GM19455 (cell line): ENCODE results near the gene PCCA.

Experiments
- ATAC-seq: cut with Tn5 transposase; IDR thresholded peaks from one replicate; pipeline ENCODE4 v1.9.1; 2021; ENCODE audit not compliant: unreplicated experiment

PCCA gene

DNA sequence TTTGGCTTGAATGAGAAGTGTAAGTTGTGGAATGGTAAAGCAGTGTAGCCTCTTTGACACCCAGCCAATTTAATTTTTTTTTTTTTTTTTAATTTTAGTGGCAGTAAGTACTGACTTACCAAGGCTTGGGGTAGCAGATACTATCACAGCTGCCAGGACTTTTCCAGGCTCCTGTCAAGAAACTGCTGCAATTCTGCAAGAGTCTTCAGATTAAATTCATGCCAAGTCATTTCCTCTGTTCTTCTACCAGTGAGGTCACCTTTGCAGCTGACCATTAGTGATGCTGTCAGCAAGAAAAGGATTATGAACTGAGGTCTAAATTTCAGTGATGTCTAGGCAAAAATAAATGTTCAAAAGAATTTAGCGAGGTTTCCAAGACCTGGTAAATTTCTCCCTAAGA, 408.5 kb downstream of the PCCA start:
- ATAC-seq = no peak

DNA sequence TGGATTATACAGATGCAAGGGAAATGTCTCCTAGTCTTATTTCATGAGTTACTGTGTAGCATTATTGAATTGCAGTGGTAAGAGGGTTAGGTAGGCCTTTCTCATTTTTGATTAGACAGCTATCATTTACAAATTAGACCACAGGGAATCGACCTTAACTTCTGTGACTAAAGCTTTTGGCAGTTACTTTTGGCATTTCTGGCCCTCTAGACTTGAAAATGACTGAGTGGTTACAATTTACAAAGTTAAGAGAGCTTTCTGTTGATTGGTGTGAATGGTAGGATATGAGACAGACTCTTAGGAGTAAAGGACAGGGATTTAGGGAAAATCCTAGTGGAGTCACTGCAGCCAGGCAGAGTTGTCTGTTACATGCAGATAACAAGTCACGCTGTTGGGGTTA, 413.6 kb downstream of the PCCA start:
- ATAC-seq = no peak

DNA sequence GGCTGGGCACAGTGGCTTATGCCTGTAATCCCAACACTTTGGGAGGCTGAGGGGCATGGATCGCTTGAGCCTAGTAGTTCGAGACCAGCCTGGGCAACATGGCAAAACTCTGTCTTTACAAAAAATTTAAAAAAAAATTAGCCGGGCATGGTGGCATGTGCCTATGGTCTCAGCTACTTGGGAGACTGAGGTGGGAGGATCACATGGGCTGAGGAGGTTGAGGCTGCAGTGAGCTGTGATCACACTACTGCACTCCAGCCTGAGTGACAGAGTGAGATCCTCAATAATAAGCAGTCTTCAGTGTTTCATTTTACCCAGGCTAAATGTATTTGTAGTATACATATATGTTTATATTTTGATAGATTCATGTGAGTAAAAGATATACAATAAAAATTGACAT, 414.7 kb downstream of the PCCA start:
- ATAC-seq = no peak

DNA sequence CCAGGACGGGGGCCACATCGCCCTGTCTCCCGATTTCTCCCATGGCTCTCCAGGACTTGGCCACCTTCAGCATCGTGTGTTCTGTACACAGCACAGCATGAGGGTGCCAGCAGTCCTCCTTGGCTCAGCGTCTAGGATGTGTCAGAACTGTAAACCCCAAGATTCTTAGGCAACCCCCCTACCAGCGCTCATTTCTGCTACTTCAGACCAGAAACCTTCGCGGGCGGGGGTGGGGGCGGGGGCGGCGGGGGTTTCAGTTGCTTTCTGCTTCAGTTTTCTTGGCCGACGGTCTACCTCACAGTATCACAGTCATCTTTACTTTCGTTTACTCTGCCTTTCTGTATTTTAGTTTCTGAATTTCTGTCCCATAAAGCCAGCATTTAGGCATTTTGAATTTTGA, 417.3 kb downstream of the PCCA start:
- peak; percentile 71 for ATAC-seq

DNA sequence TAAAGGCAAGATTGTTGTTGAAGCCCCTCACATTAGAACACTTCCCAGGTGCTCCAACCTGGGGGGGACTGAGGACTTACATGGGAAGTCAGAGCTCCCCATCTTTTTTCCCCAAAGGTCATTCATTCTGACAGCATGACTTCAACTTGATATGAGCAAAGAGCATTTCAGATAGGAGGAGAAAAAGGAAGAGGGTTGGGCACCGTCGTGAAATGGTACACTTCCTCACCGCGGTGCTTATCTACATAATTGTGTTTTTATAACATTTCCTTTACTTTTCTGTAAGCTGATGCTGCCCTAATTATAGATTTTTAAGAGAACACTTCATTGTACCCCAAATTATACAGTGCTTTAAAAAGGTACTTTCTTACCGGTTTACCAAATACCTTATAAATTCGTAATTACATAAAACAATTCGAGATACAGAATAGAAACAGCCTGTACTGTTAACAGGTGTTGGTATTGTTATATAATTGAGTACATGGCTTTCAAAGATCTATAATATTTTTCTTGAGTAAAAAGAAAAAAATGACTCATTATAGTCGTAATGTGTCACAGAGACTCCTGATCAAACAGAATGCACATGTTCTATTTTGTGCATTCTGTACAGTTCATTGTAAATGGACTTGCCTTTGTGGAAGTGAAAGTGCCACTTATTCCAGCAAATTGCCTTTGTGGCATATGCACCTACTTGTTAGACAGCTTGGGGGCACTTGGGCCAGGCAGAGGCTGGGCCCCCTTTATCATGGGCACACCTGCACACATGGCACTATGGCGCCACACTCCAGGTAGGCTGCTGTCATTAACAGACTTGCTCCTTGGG, 417.9 kb downstream of the PCCA start:
- no peak for ATAC-seq

DNA sequence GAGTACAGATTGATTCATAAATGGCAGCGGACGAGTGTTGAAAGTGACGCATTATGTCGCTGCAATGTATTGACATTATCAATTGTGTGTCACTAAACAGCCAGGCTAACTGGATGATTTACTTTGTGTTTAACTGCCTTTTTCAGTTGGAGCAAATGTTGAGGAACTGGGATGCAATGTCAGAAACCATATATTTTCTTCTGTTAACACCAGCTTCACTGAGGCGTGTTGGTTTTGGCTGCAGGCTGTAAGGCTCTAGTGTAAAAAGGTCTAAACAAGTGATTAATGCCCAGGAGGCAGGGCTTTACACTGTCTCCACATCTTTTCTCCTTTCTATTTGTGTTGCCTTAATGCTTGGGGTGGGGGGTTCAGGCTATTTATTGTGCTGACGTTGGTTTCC, 419.6 kb downstream of the PCCA start:
- no peak for ATAC-seq

DNA sequence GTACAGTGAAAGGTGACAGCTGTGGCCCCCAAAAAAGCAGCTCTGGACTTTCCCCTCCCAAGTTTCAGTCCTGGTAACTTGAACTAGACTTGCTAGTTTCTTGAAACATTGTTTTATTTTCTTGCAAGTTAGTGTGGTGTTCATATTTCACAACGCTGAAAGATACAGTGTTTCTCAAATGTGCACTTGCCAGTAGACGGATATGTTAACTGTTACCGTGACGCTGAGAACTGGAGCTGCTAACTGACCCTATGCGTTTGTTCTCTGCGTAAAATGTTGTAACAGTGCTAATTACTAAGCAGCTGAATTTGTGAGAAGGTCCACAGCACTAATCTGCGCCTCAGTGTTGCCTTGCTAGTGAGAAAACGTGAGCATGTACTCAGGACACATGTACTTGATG, 420.1 kb downstream of the PCCA start:
- ATAC-seq = no peak

DNA sequence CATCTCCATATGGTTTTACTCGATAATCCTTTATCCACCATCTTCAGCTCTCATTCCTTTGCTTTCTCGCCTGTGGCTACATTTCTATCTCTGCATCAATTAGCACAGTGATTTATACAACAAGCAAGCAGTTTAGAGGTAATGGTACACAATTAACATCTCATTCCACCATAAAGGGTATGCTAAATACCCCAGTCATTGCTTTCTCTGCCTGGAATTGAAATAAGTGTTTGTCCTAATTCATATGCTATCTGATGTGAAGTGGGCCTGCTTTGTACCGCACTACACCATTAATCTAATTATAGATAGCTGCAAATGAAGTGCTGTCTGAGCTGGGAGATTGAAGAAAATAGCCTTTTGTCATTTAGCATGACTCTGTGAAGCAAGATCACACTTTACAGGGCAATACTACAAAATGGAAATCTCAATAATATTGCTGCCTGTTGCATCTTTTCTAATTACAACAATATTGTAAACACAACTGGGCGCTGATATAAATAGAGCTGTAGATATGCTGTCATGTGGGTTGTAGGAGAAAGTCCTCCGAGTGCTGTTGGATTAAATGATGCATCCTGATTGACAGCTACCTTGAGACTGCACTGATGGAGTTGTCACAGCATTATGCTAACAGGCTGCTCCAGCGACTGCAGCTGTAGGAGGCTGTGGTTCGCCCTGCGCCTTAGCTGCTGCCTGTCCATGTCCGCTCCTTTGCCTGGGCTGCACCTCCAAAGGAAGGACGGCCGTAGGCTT, 421.5 kb downstream of the PCCA start:
- no peak for ATAC-seq

DNA sequence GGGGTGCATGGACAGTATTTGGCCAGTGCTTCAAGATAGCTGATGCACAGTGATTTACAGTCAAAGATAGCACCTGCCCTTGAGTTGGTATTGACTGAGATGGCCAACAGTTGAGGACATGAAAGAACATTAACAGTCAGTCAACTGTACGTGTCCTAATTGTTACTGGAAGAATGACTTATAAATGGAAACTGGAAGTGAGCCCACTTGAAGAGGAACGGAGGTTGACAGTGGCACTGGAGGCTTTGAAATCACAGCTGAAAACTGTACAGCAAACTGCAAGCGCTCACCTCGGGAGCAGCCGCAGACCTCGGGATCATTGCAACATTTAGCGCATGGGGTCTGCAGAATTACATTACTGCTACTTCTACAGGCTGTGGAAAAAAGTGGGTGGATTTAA, 422.6 kb downstream of the PCCA start:
- ATAC-seq = no peak

DNA sequence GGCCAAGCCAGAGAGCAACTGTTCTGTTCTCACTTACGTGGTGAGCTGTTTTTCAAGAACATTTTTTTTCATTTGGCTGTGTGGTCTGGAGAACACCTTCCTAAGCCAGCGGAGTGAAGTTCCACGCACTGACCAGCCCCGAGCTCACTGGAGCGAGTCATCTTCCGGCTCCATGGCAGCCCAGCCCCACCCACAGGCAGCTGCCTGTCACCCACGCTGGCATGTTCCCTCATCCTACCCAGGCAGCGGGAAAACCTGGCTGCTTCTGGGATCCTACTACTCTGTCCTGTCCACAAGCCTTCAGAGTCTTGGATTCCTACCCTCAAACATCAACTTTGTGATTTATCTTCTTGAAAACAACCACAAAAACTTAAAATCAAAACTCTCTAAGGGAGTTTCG, 423.5 kb downstream of the PCCA start:
- no peak for ATAC-seq

DNA sequence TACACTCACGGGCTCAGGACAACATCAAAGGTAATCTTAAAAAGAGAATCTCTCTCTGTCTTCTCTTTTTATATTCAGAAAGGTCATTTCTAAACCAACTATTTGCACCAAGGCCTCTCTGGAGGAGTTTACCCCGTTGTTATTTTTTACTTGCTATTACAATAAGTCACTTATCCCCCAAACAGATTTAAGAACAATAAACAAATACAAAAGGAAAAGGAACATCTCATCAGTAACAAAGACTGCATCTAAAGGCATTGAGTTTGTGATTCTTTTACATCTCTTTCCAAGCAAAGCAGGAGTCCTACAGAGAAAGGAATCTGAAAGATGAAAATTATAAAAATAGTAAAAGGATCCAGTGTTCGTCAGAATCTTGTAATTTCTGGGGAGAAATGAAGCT, 424.3 kb downstream of the PCCA start:
- ATAC-seq = no peak

DNA sequence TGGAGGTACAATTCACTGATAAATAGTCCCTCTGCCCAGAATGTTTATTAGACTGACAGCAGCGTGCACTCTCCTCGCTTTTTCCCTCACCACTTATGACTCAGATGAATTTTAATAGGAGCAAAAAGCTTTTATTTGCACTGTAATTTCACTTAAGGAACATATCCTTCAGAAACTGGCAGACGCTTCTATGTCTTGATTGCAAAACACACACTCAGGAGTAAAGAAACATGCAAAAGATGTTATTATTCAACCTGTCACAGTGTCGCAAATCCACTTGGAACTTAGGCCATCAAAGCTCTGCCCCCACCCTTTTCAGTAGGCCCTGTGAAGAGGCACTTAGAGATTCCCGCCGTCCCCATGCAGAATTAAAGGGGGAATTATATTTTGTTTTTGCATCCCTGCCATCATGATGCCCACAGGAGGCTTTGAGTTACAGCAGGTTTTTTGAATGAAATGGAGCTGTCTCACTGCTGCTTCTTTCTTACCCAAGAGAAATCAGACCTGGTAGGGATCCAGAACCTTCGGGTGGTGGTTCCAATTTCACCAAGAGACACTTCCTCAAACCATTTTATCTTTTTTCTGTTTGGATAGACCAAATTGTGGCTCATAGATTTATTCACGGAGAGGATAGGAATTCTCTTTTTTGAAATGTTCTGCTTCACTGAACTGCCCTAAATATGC, 425.2 kb downstream of the PCCA start:
- no peak for ATAC-seq

DNA sequence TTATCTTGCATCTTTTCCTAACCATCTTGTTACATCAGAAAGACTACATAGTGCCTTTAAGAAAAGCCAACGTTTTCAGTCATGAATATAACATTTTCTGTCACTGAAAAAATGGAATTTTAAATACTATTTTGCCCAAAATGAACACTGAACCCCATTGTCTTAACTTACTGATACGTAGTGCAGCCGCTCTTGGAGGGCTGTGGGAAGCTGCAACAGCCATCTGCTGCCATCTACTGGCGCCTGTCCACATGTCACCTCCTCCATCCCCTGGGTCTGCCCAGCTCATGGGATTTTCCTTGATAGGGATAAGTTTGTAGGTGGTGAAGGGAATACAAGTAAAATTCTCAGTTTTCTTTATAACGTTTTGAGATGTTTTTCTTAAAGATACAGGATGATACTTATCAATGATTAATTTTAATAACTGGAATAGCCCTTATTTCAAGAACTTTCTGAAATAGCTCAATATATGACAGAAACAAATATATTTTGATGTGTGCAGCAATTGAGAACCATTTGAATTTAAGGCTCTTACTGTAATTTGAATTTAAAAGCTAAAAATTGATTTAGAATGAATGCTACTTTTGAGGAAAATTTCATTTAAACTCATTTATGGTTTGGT, 426.0 kb downstream of the PCCA start:
- peak; percentile 97 for ATAC-seq

DNA sequence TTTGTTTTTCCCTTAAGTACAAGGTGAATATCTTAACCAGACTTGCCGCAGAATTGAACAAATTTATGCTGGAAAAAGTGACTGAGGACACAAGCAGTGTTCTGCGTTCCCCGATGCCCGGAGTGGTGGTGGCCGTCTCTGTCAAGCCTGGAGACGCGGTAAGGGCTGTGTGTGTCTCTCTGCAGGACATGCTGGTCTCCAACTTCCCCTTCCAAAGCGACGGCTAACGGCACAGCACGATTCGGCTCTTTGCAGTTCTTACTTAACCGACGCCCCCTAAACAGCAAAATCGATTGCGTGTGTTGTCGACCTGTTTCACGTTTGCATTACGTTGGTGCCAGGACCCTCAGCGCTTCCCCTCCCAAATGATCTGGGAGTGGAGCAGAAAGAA, 426.5 kb downstream of the PCCA start:
- ATAC-seq = no peak

DNA sequence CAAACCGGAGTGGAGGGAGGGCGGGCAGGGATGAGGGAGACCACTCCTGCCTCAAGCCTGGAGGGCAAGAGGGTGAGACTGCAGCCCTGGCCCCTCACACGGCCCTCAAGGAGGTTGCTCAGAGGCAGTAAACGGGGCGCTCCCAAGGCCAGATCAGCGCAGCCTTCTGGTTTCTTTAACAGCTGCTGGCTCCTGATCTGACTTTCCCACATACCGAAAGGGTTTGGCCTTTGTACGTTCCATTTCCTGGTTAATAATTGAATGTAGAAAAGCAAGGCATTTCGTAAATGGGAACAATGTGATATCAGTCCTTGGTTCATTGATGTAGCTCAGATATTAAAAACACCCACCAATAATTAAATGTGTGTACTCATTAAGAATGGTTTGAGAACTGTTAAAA, 428.2 kb downstream of the PCCA start:
- no peak for ATAC-seq

DNA sequence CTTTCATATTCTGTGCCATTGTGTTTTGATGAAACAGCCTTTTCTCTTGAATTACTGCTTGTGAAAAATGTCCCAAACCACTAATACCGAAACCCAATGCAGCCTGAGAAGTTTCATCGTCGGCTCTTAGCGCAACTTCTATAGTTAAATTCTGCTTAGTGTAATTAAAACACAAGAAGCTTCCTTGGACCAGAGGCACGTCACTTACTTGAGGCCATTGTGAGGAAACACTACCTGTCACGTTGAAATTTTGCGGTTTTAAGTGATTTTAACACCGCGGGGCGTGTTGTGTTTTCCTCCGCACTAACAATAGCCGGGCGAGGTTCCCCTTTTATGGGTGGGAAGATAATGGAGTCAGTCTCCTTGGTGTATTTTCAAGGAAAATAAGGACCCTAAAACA, 428.8 kb downstream of the PCCA start:
- no peak for ATAC-seq

DNA sequence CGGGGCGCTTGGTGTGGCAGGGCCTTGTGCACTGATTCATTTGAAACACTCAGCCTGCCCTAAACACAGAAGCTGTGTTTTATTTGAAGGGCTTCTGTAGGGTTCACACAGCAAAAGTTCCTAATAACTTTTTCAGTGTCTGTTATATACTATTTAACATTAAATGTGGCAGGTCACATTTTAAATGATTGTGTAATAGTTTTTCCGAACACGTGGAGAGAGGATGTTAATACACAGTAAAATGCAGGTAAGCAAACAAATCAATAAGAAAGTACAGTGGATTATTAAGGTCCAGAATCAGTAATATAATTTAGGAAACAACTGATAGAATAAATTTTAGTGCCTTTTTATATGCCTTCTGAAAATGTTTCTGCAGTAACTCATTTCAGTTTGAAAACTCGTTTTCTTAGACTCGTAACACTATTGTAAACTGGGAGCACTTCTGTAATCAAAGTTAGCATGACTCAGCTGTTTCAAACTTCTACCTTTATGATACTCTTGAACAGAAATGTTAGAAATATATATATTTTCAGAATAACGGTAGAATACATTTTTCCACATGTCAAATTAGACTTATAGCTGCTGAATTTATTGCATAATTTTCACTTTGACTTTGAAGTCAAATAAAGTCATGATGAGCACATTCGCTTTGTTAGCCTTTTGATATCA, 429.6 kb downstream of the PCCA start:
- no peak for ATAC-seq

DNA sequence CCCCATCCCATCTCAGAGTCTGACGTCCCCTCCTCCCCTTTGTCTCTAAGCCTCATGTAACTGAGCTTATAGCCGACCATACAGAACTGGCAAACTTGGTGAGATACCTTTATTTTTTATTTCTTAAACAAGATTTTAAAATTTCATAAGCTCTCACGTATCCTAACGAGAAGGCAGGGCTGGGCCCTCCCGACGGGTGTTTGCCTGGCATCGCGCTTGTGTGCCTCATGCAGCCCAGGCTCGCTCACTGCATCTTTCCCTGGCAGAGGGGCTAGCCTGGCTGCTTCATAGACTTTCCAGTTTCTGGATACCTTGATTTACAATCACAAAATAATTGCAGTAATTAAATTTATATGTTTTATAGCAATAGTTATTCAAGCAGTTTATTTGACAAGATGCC, 430.7 kb downstream of the PCCA start:
- no peak for ATAC-seq

DNA sequence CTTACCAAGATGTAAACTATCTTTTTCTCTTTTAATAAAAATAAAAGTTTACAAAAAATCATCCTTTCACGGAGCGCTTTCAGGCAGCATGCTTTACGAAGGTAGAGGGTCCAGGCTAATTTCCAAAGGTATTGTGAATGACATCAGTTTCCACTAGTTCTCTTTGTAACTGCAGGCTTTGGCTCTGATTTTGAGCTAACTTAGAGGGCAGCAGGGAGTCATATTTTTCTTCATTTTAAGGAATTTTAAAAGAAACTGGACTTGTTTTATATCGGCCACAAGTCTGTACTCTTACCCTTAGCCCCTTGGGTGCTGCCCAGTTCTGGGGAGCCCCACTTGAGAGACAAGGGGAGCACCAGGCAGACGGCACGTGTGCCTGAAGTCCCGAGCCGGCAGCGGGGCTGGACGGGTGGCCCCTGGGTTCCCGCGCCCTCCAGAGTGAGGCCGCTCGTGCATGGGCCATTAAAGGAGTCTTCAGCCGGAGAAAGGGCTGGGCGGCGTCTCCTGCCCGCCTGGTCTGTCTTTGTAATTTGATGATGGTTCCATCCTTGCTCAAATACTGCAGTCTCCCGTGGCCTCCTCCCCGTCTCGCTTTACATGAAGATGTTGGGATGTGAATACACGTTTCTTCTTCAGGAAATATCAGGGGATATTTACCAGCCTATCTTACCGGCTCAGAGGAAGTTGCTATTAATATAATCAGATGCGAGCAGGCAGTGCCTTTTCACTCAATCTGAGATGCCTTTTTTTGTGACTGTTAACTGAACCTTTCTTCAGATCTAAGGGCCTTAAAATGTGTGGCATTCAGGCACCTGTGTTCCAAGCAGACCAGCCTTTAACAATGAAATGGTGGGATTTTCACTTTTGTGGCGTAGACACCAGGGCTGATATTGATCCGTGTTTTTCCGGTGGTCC, 432.3 kb downstream of the PCCA start:
- no peak for ATAC-seq
